Ovary (tissue), 9 donors: Measurements from ENCODE around the gene PSMB7. TPM values are rescaled to one million over a fixed set of nuclear protein-coding genes. Genes with fewer than 3 reads are reported as not detected.

Experiments used
- DNase-seq, 5 donors: peaks; one replicate each; pipeline ENCODE4 v3.0.0-alpha.2; 2019 to 2020
- H3K27ac ChIP-seq, 2 donors: fragments of 200-600 bp; one replicate each; pipeline versions ENCODE4 v1.5.1 to v1.8.0; 2019 to 2022
- H3K27me3 ChIP-seq: fragments of 200-600 bp; one replicate; pipeline ENCODE4 v1.8.0; 2022
- H3K36me3 ChIP-seq: fragments of 200-600 bp; sonication (generic); one replicate; pipeline ENCODE4 v1.5.1; 2019
- H3K4me1 ChIP-seq: one replicate; pipeline ENCODE4 v1.8.1; 2013; ENCODE audit warnings: mild to moderate bottlenecking, moderate library complexity; ENCODE audit not compliant: insufficient read depth
- H3K4me3 ChIP-seq: fragments of 200-600 bp; sonication (generic); one replicate; pipeline ENCODE4 v1.5.1; 2017
- H3K9me3 ChIP-seq, 2 donors: fragments of 200-600 bp in 1 of 2; sonication (generic) in 1 of 2; one replicate each; pipeline versions ENCODE4 v1.5.1 to v1.8.1; 2013 to 2019; ENCODE audit warnings: mild to moderate bottlenecking in 1 of 2, moderate library complexity in 1 of 2
- EP300 ChIP-seq: sonication (generic); formaldehyde crosslinking; IDR thresholded peaks from one replicate; pipeline ENCODE4 v1.6.1; 2017; ENCODE audit warnings: antibody characterized with exemption
- POLR2A ChIP-seq: fragments of 450-650 bp; IDR thresholded peaks from one replicate; pipeline ENCODE4 v1.6.1; 2017; ENCODE audit warnings: antibody characterized with exemption, mild to moderate bottlenecking, moderate library complexity
- WGBS, 3 donors: extraction: QIAGEN DNeasy Blood & Tissue Kit in 1 of 3; methylation state at CpG; one replicate each; pipeline versions ENCODE4 v1.1.5 to v1.1.7; 2013 to 2017; 5-methylcytosine and 5-hydroxymethylcytosine counted together
- intact Hi-C, 4 donors: fragments of 100-400 bp; cut with DNase I; formaldehyde crosslinking; loops; one replicate each; pipeline versions ENCODE4 v1.11.0 to v1.15.1; 2022 to 2023
- polyA plus RNA-seq, 2 donors: library from polyadenylated mRNA; stranded (reverse); fragments of 200-250 nt in 1 of 2; fragments of 350-450 nt in 1 of 2; fragmentation: Illumina TruSeq in 1 of 2; extraction: RNeasy Lipid Tissue Mini Kit (QIAGEN cat#74804) in 1 of 2; gene quantifications; one replicate each; pipeline ENCODE4 v1.2.3, GENCODE V29; 2013 to 2014
- total RNA-seq, 7 donors: library from RNA; depleted of rRNA in 2 of 7; stranded (reverse); fragments of >200 nt in 2 of 7; fragmentation: NEBNext Ultra II Directional in 3 of 7; extraction: Animal tissue kit (Norgen Biotek cat#: 25700) in 3 of 7; gene quantifications; one replicate each; pipeline versions ENCODE4 v1.1.0 to v1.2.4, GENCODE V29; 2016 to 2023
- TF ChIP-seq, protein P1 (sequence below), 3 donors: fragments of 450-650 bp in 2 of 3; fragments of 200-600 bp in 1 of 3; IDR thresholded peaks; one replicate each; pipeline versions ENCODE4 v1.5.1 to v1.8.0; 2016 to 2022; ENCODE audit warnings: antibody characterized with exemption in 3 of 3, mild to moderate bottlenecking in 1 of 3
- donor health status: DM: no; HTN: no; CAD: no; lungs with moderate emphysema.
- donor health status: DM: no; HTN: no; CAD: no.
- donor health status: Bipolar disorder and iron deficiency.
- donor health status: DM: yes; HTN: yes; CAD: no.
- donor health status: DM: no; HTN: no; CAD: no.
- donor health status: DM: yes; HTN: yes; CAD: no.

The PSMB7 gene
- total and polyA plus RNA-seq, 9 donors, result 88.0 to 211 (median 95.1) TPM

DNA sequence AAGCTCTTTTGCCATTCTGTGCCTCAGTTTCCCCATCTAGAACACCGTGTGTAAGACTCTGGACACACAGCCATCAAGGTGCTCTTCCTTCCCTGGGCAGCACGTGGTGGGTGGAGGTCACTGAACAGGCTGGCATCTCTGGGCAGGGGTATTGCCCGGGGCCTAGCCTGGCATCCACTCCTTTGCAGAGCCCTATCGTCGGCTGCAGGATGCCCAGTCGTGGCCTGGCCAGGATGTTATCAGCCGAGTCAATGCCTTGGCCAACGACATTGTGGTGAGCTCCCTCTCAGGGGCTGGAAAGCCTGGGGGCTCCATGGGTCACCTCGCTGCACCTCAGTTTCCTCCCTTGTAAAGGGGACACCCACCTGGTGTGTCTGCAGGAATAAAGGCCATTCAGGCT lies 39.1 kb upstream of the PSMB7 start:
- no peak for DNase-seq

DNA sequence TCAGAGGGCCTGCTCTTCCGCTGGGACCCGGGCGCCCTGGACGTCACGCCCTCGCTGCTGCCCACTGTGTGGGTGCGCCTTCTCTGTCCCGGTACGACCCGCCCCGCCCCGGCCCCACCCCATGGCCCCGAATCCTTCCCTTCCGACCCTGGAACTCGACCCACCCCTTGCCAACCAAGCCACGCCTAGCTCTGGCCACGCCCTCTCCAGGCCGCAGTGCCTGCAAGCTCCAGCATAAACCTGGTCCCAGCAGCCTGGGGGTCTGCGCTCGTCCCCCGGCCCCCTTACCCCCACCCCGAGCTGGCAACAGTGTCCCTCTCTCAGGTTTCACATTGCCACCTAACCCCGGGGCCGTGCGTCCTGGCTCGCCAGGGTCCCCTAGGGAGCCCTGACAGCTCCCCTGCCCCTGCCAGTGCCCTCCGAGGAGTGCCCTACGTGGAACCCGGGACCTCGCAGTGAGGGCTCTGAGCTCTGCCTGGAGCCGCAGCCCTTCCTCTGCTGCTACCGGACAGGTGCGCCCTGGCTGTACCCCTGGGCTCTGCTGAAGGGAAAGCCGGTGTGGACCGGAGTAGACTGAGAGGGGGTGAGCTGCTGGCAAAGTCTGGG lies 38.4 kb upstream of the PSMB7 start:
- Histone ChIP-seq H3K36me3 (no peaks in the 10 kb centered on the region), H3K27ac (no peak overlapping the region), H3K27me3 (no peaks in the 10 kb centered on the region), H3K4me1 (peaks cover 3% of the 10 kb centered on the region), H3K9me3 (no peaks in the 10 kb centered on the region), H3K4me3 (no peak overlapping the region)
- TF ChIP-seq EP300, result no peak
- TF ChIP-seq, protein P1, sequence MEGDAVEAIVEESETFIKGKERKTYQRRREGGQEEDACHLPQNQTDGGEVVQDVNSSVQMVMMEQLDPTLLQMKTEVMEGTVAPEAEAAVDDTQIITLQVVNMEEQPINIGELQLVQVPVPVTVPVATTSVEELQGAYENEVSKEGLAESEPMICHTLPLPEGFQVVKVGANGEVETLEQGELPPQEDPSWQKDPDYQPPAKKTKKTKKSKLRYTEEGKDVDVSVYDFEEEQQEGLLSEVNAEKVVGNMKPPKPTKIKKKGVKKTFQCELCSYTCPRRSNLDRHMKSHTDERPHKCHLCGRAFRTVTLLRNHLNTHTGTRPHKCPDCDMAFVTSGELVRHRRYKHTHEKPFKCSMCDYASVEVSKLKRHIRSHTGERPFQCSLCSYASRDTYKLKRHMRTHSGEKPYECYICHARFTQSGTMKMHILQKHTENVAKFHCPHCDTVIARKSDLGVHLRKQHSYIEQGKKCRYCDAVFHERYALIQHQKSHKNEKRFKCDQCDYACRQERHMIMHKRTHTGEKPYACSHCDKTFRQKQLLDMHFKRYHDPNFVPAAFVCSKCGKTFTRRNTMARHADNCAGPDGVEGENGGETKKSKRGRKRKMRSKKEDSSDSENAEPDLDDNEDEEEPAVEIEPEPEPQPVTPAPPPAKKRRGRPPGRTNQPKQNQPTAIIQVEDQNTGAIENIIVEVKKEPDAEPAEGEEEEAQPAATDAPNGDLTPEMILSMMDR (IDR thresholded peaks at IDR 0.05), result no peak
- TF ChIP-seq POLR2A, result no peak
- no peak for DNase-seq
- WGBS, 3 donors, result 26 to 35% (median 29%) methylated on average over 30 to 35 of the region's 35 CpGs
- intact Hi-C loops, result no loop called here

More for the DNA sequence above, 39.1 kb upstream of the PSMB7 start:
- 78 to 80% (median 79%) methylated on average over 9 of the region's 9 CpGs for WGBS, 3 donors
- TF ChIP-seq POLR2A (no peak), EP300 (no peak)
- TF ChIP-seq, protein P1 (IDR thresholded peaks at IDR 0.05), result no peak
- Histone ChIP-seq H3K36me3 (no peaks in the 10 kb centered on the region), H3K4me1 (peaks cover 3% of the 10 kb centered on the region), H3K27me3 (no peaks in the 10 kb centered on the region), H3K4me3 (no peak overlapping the region), H3K9me3 (no peaks in the 10 kb centered on the region), H3K27ac (no peak overlapping the region)
- intact Hi-C loops, result no loop called here

DNA sequence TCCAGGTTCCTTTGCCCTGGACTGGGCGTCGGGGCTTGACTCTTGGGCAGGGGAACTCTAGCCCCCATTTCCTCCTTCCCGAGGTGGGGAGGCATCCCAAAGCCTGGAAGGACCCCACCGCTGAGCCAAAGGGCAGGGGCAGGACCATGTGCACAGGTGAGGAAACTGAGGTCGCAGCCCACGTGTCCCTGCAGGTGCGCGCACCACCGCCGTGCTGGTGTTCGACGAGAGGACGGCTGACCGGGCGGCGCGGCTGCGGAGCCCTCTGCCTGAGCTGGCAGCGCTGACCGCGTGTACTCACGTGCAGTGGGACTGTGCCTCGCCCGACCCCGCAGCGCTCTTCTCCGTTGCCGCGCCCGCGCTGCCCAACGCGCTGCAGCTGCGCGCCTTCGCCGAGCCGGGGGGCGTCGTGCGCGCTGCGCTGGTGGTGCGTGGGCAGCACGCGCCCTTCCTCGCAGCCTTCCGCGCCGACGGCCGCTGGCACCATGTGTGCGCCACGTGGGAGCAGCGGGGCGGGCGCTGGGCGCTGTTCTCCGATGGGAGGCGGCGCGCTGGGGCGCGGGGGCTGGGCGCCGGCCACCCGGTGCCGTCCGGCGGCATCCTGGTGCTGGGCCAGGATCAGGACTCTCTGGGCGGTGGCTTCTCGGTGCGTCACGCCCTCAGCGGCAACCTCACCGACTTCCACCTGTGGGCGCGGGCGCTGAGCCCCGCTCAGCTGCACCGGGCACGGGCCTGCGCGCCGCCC lies 37.8 kb upstream of the PSMB7 start:
- no peaks in the 10 kb centered on the region for H3K36me3 ChIP-seq
- H3K4me3 ChIP-seq, result no peak overlapping the region
- peaks cover 3% of the 10 kb centered on the region for H3K4me1 ChIP-seq
- no peaks in the 10 kb centered on the region for H3K27me3 ChIP-seq
- no peak overlapping the region for H3K27ac ChIP-seq
- no peaks in the 10 kb centered on the region for H3K9me3 ChIP-seq
- intact Hi-C loops, result no loop called here
- DNase-seq, result no peak
- TF ChIP-seq EP300 (no peak), POLR2A (no peak)
- TF ChIP-seq, protein P1 (IDR thresholded peaks at IDR 0.05), result no peak
- WGBS, 3 donors, result 27 to 42% (median 38%) methylated on average over 25 to 85 of the region's 85 CpGs

GRCh38 chr9:124452326-124452725 lies 37.1 kb upstream of the PSMB7 start:
- no peak overlapping the region for H3K27ac ChIP-seq
- intact Hi-C loops, result no loop called here
- WGBS, 3 donors, result 75 to 86% (median 82%) methylated on average over 19 of the region's 19 CpGs
- no peaks in the 10 kb centered on the region for H3K36me3 ChIP-seq
- no peak for TF ChIP-seq POLR2A
- TF ChIP-seq, protein P1 (IDR thresholded peaks at IDR 0.05), result no peak
- no peak for TF ChIP-seq EP300
- H3K4me3 ChIP-seq, result no peak overlapping the region
- no peaks in the 10 kb centered on the region for H3K9me3 ChIP-seq
- H3K4me1 ChIP-seq, result peaks cover 3% of the 10 kb centered on the region
- H3K27me3 ChIP-seq, result no peaks in the 10 kb centered on the region
- DNase-seq, result no peak
